PC-9 (cell line): Measurements from ENCODE around the gene CCDC80. TPM values are rescaled to one million over a fixed set of nuclear protein-coding genes. Genes with fewer than 3 reads are reported as not detected.
A peak's percentile ranks its signal among the peaks of the same experiment; 100 is the strongest.

Experiments used
- BruUV-seq: library from RNA; stranded (reverse); fragments of 400-500 nt; replicated peaks from 2 replicates; lab custom pipeline; 2021; lab: Mats Ljungman, UMichigan
- CTCF ChIA-PET: fragments of 300-600 bp; sonication (Branson Sonifier 250); formaldehyde crosslinking; loops from one replicate; lab custom pipeline; 2022; ENCODE audit warnings: antibody characterized with exemption; lab: Charles Lee
- POLR2A ChIA-PET: fragments of 300-600 bp; sonication (Branson Sonifier 250); formaldehyde crosslinking; loops from one replicate; lab custom pipeline; 2022; ENCODE audit warnings: antibody characterized with exemption; ENCODE audit not compliant: unreplicated experiment; lab: Charles Lee
- DNase-seq, 2 experiments: peaks; one replicate each; pipeline versions ENCODE4 v3.0.0 to v3.0.0-alpha.2; 2015 to 2022; ENCODE audit warnings: mixed read lengths in 1 of 2
- H2AFZ ChIP-seq: fragments of 200-600 bp; sonication (generic); 2 replicates; pipeline ENCODE4 v1.8.1; 2017; ENCODE audit warnings: antibody characterized with exemption
- H3F3A ChIP-seq: fragments of 200-600 bp; sonication (generic); 2 replicates; pipeline ENCODE4 v1.8.1; 2017; ENCODE audit warnings: antibody characterized with exemption, mild to moderate bottlenecking, low read depth; ENCODE audit not compliant: insufficient read depth
- H3K27ac ChIP-seq: fragments of 200-600 bp; sonication (generic); 2 replicates; pipeline ENCODE4 v1.6.1; 2016; ENCODE audit warnings: mixed run types
- H3K27me3 ChIP-seq: fragments of 200-600 bp; sonication (generic); 2 replicates; pipeline ENCODE4 v1.6.1; 2016; ENCODE audit warnings: low read depth, mixed run types; ENCODE audit not compliant: insufficient read depth
- H3K36me3 ChIP-seq: fragments of 200-600 bp; sonication (generic); 2 replicates; pipeline ENCODE4 v1.6.1; 2016; ENCODE audit warnings: low read depth, mixed run types
- H3K4me1 ChIP-seq: fragments of 200-600 bp; sonication (generic); replicated peaks from 2 replicates; pipeline ENCODE4 v1.6.1; 2016; ENCODE audit warnings: mixed run types; ENCODE audit not compliant: insufficient read depth
- H3K4me2 ChIP-seq: fragments of 200-600 bp; sonication (generic); 2 replicates; pipeline ENCODE4 v1.6.1; 2017; ENCODE audit warnings: mixed run types
- H3K4me3 ChIP-seq: fragments of 200-600 bp; sonication (generic); 2 replicates; pipeline ENCODE4 v1.6.1; 2016; ENCODE audit warnings: mixed run types
- H3K79me2 ChIP-seq: fragments of 200-600 bp; sonication (generic); 2 replicates; pipeline ENCODE4 v1.6.1; 2017; ENCODE audit warnings: low read depth, mixed run types
- H3K9me2 ChIP-seq: fragments of 200-600 bp; sonication (generic); 2 replicates; pipeline ENCODE4 v1.8.1; 2017; ENCODE audit warnings: mild to moderate bottlenecking; ENCODE audit not compliant: insufficient read depth
- H3K9me3 ChIP-seq: fragments of 200-600 bp; sonication (generic); 2 replicates; pipeline ENCODE4 v1.8.1; 2016; ENCODE audit warnings: low read depth; ENCODE audit not compliant: insufficient read depth
- H4K20me1 ChIP-seq: fragments of 200-600 bp; sonication (generic); 2 replicates; pipeline ENCODE4 v1.8.1; 2017; ENCODE audit not compliant: insufficient read depth
- CTCF ChIP-seq: fragments of 200-600 bp; sonication (generic); conservative IDR thresholded peaks from 2 replicates; pipeline ENCODE4 v1.6.1; 2017; ENCODE audit warnings: mixed run types, antibody characterized with exemption, mild to moderate bottlenecking, moderate library complexity
- EZH2 ChIP-seq: fragments of 200-600 bp; sonication (generic); IDR thresholded peaks from 2 replicates; pipeline ENCODE4 v1.8.0; 2017; ENCODE audit warnings: antibody characterized with exemption, low read depth
- intact Hi-C: fragments of 100-400 bp; cut with micrococcal nuclease; formaldehyde crosslinking; loops from one replicate; pipeline ENCODE4 v1.10.0; 2022; ENCODE audit not compliant: unreplicated experiment
- total RNA-seq: library from RNA; stranded (reverse); gene quantifications from 2 replicates; pipeline ENCODE4 v1.2.3, GENCODE V29; 2021

The CCDC80 gene
- total RNA-seq, 1 experiment from 2014 or later: 162 TPM

- H4K20me1 ChIP-seq: no peaks in the 10 kb centered on the region
- peaks cover 57% of the 10 kb centered on the region for H3K4me1 ChIP-seq
- CTCF ChIA-PET: interaction anchor here (0.7 kb wide), 1 partner anchor 12 kb away, joined by 3 read pairs; no protein-coding TSS in a partner anchor
- peak; percentile 53 to 86 for DNase-seq
- POLR2A ChIA-PET: interaction anchor here (0.6 to 0.7 kb wide), 3 partner anchors 34 to 137 kb away, joined by 3 to 12 read pairs (median 4); no protein-coding TSS in a partner anchor
- no TSS peak for BruUV-seq
- peak overlapping the region; percentile 87 for H3K27ac ChIP-seq
- H3K4me3 ChIP-seq: no peak overlapping the region
- H3K4me2 ChIP-seq: peak overlapping the region; percentile 38
- intact Hi-C loops: no loop called here
- H3K9me3 ChIP-seq: no peaks in the 10 kb centered on the region
- H3F3A ChIP-seq: peaks cover 23% of the 10 kb centered on the region
- no peaks in the 10 kb centered on the region for H3K9me2 ChIP-seq
- H3K27me3 ChIP-seq: no peaks in the 10 kb centered on the region
- TF ChIP-seq EZH2 (no peak), CTCF (no peak)
- H3K79me2 ChIP-seq: no peaks in the 10 kb centered on the region
- no peaks in the 10 kb centered on the region for H3K36me3 ChIP-seq
- 0 out of 2 replicates have a peak overlapping the region, but pooled peaks have one; percentile 9 for H2AFZ ChIP-seq
Measured at GRCh38 chr3:112676659-112677234, 35.8 kb upstream of the CCDC80 start.

GRCh38 chr3:112675943-112676535, 35.1 kb upstream of the CCDC80 start:
- TF ChIP-seq CTCF: no peak
- TF ChIP-seq EZH2: no peak
- ChIA-PET CTCF (interaction anchor here (0.7 kb wide), 1 partner anchor 13 kb away, joined by 3 read pairs; no protein-coding TSS in a partner anchor), POLR2A (no interaction called here)
- intact Hi-C loops: no loop called here
- no peak for DNase-seq
- Histone ChIP-seq H4K20me1 (no peaks in the 10 kb centered on the region), H3K27me3 (no peaks in the 10 kb centered on the region), H3K4me2 (0 out of 2 replicates have a peak overlapping the region, but pooled peaks have one; percentile 38), H3K36me3 (no peaks in the 10 kb centered on the region), H3K9me2 (no peaks in the 10 kb centered on the region), H3K4me1 (peaks cover 61% of the 10 kb centered on the region), H3K79me2 (no peaks in the 10 kb centered on the region), H3K27ac (peak overlapping the region; percentile 87), H3F3A (peaks cover 30% of the 10 kb centered on the region), H3K9me3 (no peaks in the 10 kb centered on the region), H3K4me3 (no peak overlapping the region), H2AFZ (0 out of 2 replicates have a peak overlapping the region, but pooled peaks have one; percentile 9)
- no TSS peak for BruUV-seq

GRCh38 chr3:112675349-112675748, 34.4 kb upstream of the CCDC80 start:
- CTCF ChIA-PET: no interaction called here
- H3K4me2 ChIP-seq: no peak overlapping the region
- no peak overlapping the region for H3K27ac ChIP-seq
- H3K4me3 ChIP-seq: no peak overlapping the region
- no peaks in the 10 kb centered on the region for H3K36me3 ChIP-seq
- H3K4me1 ChIP-seq: peaks cover 68% of the 10 kb centered on the region
- BruUV-seq: no TSS peak
- no peaks in the 10 kb centered on the region for H3K9me3 ChIP-seq
- DNase-seq: no peak
- no peaks in the 10 kb centered on the region for H4K20me1 ChIP-seq
- H3K79me2 ChIP-seq: no peaks in the 10 kb centered on the region
- peaks cover 37% of the 10 kb centered on the region for H3F3A ChIP-seq
- POLR2A ChIA-PET: no interaction called here
- no peaks in the 10 kb centered on the region for H3K27me3 ChIP-seq
- no peak for TF ChIP-seq CTCF
- no peak for TF ChIP-seq EZH2
- H2AFZ ChIP-seq: no peak overlapping the region
- H3K9me2 ChIP-seq: no peaks in the 10 kb centered on the region
- intact Hi-C loops: no loop called here
